Measurements from ENCODE around the gene PMEPA1.

DNA sequence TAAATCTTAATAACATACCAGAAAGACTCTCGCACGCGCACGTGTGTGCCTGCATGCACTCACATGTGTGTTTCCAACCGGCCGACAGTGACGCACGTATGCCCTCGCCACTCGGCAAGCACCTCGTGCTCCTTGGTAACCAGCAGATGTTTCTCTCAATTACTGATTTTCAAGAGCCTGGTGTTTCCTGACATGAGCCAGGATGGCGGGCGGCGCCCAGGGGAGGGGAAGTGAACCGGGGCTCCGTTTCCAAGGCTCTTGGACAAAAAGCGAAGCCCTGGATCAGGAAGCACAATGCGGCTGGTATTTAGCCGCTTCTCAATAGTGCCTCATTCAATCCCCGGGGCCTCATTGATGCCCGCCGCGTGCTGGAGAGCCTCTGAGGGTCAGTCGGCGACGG, 37.7 kb downstream of the PMEPA1 start:
- TF ChIP-seq, protein P1, sequence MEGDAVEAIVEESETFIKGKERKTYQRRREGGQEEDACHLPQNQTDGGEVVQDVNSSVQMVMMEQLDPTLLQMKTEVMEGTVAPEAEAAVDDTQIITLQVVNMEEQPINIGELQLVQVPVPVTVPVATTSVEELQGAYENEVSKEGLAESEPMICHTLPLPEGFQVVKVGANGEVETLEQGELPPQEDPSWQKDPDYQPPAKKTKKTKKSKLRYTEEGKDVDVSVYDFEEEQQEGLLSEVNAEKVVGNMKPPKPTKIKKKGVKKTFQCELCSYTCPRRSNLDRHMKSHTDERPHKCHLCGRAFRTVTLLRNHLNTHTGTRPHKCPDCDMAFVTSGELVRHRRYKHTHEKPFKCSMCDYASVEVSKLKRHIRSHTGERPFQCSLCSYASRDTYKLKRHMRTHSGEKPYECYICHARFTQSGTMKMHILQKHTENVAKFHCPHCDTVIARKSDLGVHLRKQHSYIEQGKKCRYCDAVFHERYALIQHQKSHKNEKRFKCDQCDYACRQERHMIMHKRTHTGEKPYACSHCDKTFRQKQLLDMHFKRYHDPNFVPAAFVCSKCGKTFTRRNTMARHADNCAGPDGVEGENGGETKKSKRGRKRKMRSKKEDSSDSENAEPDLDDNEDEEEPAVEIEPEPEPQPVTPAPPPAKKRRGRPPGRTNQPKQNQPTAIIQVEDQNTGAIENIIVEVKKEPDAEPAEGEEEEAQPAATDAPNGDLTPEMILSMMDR (IDR thresholded peaks at IDR 0.05): no peak
- TF ChIP-seq EP300 (IDR thresholded peaks at IDR 0.05) (peak in 1 of 4 donors; percentile 55), POLR2A (IDR thresholded peaks at IDR 0.05) (no peak), POLR2AphosphoS5 (IDR thresholded peaks at IDR 0.05) (peak; percentile 29 to 71)
